Cerebellar nuclear complex (tissue), 1 donor: ENCODE data around the gene PCAT7.

Source experiments
- DNase-seq, 2 experiments: peaks; one replicate each; lab custom pipeline; 2025; lab: John Stamatoyannopoulos, UW

The PCAT7 gene

GRCh38 chr9:94603259-94604160 lies 48.6 kb downstream of the PCAT7 start:
- no peak for DNase-seq

GRCh38 chr9:94606646-94607422 lies 52.0 kb downstream of the PCAT7 start:
- DNase-seq = no peak

- DNase-seq = no peak
Measured at GRCh38 chr9:94607423-94607691, 52.5 kb downstream of the PCAT7 start.

- no peak for DNase-seq
Measured at GRCh38 chr9:94610181-94610606, 55.3 kb downstream of the PCAT7 start.

GRCh38 chr9:94611638-94612068 lies 56.8 kb downstream of the PCAT7 start:
- DNase-seq = no peak

GRCh38 chr9:94612071-94612470 lies 57.2 kb downstream of the PCAT7 start:
- no peak for DNase-seq

- DNase-seq = no peak
Measured at GRCh38 chr9:94613003-94613402, 58.1 kb downstream of the PCAT7 start.

GRCh38 chr9:94619026-94619425 lies 64.1 kb downstream of the PCAT7 start:
- DNase-seq = no peak
